ENCODE data around the gene SZRD1.

Gene SZRD1

DNA sequence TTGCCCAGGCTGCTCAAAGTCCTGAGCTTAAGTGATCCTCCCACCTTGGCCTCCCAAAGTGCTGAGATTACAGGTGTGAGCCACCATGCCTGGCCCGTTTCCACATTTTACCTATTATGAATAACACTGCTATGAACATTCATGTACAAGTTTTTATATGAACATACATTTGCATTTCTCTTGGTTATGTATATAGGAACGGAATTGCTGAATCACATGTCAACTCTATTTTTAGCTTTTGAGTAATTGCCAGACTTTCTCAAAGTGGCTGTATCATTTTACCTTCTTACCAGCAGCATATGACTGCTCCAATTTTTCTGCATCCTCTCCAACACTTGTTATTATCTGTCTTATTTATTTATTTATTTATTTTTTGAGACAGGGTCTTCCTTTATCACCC is 67.5 kb downstream of the SZRD1 start:
- TF ChIP-seq, protein P1, sequence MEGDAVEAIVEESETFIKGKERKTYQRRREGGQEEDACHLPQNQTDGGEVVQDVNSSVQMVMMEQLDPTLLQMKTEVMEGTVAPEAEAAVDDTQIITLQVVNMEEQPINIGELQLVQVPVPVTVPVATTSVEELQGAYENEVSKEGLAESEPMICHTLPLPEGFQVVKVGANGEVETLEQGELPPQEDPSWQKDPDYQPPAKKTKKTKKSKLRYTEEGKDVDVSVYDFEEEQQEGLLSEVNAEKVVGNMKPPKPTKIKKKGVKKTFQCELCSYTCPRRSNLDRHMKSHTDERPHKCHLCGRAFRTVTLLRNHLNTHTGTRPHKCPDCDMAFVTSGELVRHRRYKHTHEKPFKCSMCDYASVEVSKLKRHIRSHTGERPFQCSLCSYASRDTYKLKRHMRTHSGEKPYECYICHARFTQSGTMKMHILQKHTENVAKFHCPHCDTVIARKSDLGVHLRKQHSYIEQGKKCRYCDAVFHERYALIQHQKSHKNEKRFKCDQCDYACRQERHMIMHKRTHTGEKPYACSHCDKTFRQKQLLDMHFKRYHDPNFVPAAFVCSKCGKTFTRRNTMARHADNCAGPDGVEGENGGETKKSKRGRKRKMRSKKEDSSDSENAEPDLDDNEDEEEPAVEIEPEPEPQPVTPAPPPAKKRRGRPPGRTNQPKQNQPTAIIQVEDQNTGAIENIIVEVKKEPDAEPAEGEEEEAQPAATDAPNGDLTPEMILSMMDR (IDR thresholded peaks at IDR 0.05; ENCODE audit: poor library complexity, severe bottlenecking) = no peak
- no peaks in the 10 kb centered on the region for H3K4me1 ChIP-seq (ENCODE audit: insufficient read depth, poor library complexity, severe bottlenecking)
- DNase-seq (ENCODE audit: low spot score) = no peak

DNA sequence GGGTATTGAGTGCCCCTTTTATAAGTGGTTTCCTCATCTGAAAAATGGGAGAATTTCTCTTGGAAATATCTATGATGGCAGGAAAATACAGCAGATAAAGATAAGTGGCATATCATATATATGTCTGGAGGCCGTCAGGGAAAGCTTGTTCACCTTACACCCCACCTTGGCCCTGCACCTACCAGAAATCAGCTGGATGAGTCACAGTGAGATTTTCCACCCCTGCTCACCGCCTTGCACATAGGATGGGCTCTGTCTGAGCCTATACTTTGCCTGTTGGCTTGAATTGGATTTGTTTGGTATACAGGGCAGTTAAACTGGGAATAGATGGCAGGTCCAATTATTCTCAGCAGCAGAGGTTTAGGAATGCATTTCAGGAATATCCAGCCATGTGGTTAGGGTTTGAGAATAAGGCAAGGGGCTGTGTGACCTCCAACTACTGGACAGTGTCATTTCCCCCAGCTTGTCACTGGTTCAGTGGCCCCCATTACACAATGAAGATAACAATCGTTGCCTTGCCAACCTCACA is 70.0 kb downstream of the SZRD1 start, which contains the start of gene SPATA21:
Gene SPATA21 (minus strand): TSS at position 479 of the 529 bp plus-strand sequence. CDS start 6,053 bp downstream, outside the sequence.
- Histone ChIP-seq H3K4me1 (ENCODE audit: insufficient read depth, poor library complexity, severe bottlenecking) (peaks cover 3% of the 10 kb centered on the region), H3K4me3 (ENCODE audit: severe bottlenecking) (no peak within 1 kb of the TSS), H3K36me3 (ENCODE audit: low read depth) (peaks cover under 1% of the 10 kb centered on the region), H3K9me3 (ENCODE audit: severe bottlenecking) (no peaks in the 10 kb centered on the region), H3K27me3 (ENCODE audit: insufficient read depth, poor library complexity, severe bottlenecking) (no peaks in the 10 kb centered on the region), H3K27ac (ENCODE audit: poor library complexity, severe bottlenecking) (no peak within 1 kb of the TSS)
- DNase-seq (ENCODE audit: low spot score) = no peak
- ATAC-seq (ENCODE audit: low read depth) = no peak
- TF ChIP-seq, protein P1 (IDR thresholded peaks at IDR 0.05; ENCODE audit: poor library complexity, severe bottlenecking) = no peak

More for the DNA sequence above, 67.5 kb downstream of the SZRD1 start:
- Histone ChIP-seq H3K27me3 (ENCODE audit: insufficient read depth, poor library complexity, severe bottlenecking) (no peaks in the 10 kb centered on the region), H3K9me3 (ENCODE audit: severe bottlenecking) (no peaks in the 10 kb centered on the region), H3K4me3 (ENCODE audit: severe bottlenecking) (no peak overlapping the region), H3K36me3 (ENCODE audit: low read depth) (no peaks in the 10 kb centered on the region), H3K27ac (ENCODE audit: poor library complexity, severe bottlenecking) (no peak overlapping the region)
- ATAC-seq (ENCODE audit: low read depth) = no peak

DNA sequence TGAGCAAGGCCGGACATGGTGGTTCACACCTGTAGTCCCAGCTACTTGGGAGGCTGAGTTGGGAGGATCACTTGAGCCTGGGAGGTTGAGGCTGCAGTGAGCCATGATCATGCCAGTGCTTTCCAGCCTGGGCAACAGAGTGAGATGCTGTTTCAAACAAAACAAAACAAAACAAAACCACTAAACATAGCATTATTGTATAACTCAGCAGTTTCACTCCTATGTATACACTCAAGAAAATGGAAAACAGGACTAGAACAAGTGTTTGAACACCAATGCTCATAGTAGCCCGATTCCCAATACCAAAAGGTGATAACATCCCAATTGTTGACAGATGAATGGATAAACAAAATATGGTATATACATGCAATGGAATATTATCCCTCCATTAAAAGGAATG is 71.5 kb downstream of the SZRD1 start:
- H3K9me3 ChIP-seq (ENCODE audit: severe bottlenecking) = no peaks in the 10 kb centered on the region
- DNase-seq (ENCODE audit: low spot score) (no peak), ATAC-seq (ENCODE audit: low read depth) (no peak)
- H3K36me3 ChIP-seq (ENCODE audit: low read depth) = peaks cover 16% of the 10 kb centered on the region
- H3K4me3 ChIP-seq (ENCODE audit: severe bottlenecking) = no peak overlapping the region
- peaks cover 3% of the 10 kb centered on the region for H3K4me1 ChIP-seq (ENCODE audit: insufficient read depth, poor library complexity, severe bottlenecking)
- no peaks in the 10 kb centered on the region for H3K27me3 ChIP-seq (ENCODE audit: insufficient read depth, poor library complexity, severe bottlenecking)
- H3K27ac ChIP-seq (ENCODE audit: poor library complexity, severe bottlenecking) = no peak overlapping the region
- TF ChIP-seq, protein P1 (IDR thresholded peaks at IDR 0.05; ENCODE audit: poor library complexity, severe bottlenecking) = no peak

DNA sequence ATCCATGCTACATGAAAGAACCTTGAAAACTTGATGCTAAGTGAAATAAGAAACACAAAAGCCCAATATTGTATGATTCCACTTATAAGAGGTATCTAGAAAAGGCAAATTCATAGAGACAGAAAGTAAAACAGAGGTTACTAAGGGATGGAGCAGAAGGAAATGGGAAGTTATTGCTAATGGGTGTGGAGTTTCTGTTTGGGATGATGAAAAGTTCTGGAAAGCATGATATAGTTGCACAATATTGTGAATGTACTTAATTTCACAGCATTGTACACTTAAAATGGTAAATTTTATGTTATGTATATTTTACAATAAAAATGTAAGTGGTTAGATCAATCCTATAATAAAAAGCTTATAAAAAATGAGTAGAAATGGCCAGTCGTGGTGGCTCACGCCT is 71.9 kb downstream of the SZRD1 start:
- H3K4me1 ChIP-seq (ENCODE audit: insufficient read depth, poor library complexity, severe bottlenecking) = peaks cover 3% of the 10 kb centered on the region
- TF ChIP-seq, protein P1 (IDR thresholded peaks at IDR 0.05; ENCODE audit: poor library complexity, severe bottlenecking) = no peak
- no peak overlapping the region for H3K4me3 ChIP-seq (ENCODE audit: severe bottlenecking)
- H3K27ac ChIP-seq (ENCODE audit: poor library complexity, severe bottlenecking) = no peak overlapping the region
- no peaks in the 10 kb centered on the region for H3K27me3 ChIP-seq (ENCODE audit: insufficient read depth, poor library complexity, severe bottlenecking)
- H3K36me3 ChIP-seq (ENCODE audit: low read depth) = peaks cover 20% of the 10 kb centered on the region
- no peaks in the 10 kb centered on the region for H3K9me3 ChIP-seq (ENCODE audit: severe bottlenecking)
- DNase-seq (ENCODE audit: low spot score) = no peak
- ATAC-seq (ENCODE audit: low read depth) = no peak

DNA sequence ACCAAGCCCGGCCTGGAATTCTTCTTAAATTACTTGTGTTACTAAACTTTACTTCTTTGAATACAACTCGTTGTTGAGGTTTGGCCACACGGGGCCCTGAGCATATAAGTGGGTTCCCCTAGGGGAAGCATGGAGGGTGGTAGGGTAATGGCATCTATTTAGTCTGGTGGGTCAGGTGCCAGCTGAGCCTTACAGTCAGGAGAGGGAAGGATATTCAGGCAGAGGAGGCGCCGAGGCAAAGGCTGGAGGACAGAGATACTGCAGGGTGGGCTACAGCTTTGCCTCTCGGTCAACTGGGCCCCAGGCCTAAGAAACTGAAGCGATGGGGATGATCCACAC is 73.1 kb downstream of the SZRD1 start:
- Histone ChIP-seq H3K36me3 (ENCODE audit: low read depth) (peaks cover 32% of the 10 kb centered on the region), H3K4me3 (ENCODE audit: severe bottlenecking) (peak overlapping the region; percentile 79), H3K27me3 (ENCODE audit: insufficient read depth, poor library complexity, severe bottlenecking) (no peaks in the 10 kb centered on the region), H3K4me1 (ENCODE audit: insufficient read depth, poor library complexity, severe bottlenecking) (peaks cover 3% of the 10 kb centered on the region), H3K27ac (ENCODE audit: poor library complexity, severe bottlenecking) (peak overlapping the region; percentile 55), H3K9me3 (ENCODE audit: severe bottlenecking) (no peaks in the 10 kb centered on the region)
- ATAC-seq (ENCODE audit: low read depth) = peak; percentile 30
- TF ChIP-seq, protein P1 (IDR thresholded peaks at IDR 0.05; ENCODE audit: poor library complexity, severe bottlenecking) = no peak
- DNase-seq (ENCODE audit: low spot score) = no peak
